ENCODE data around the gene LENG8.

Gene LENG8

GRCh38 chr19:54448774-54449700 is at the start of gene LENG8:
TSS of gene LENG8 (plus strand) at chr19:54449199. CDS start at chr19:54451345, 2,146 bp downstream.
- peak; percentile 94 for DNase-seq

- no peak for DNase-seq
These were observed 48.1 kb upstream of the LENG8 start for GRCh38 chr19:54400913-54401312.

- no peak for DNase-seq
These were observed 45.9 kb upstream of the LENG8 start for GRCh38 chr19:54403054-54403453.

- DNase-seq = no peak
These were observed 43.4 kb upstream of the LENG8 start for GRCh38 chr19:54405628-54406027.

- DNase-seq = no peak
These were observed 41.2 kb upstream of the LENG8 start for GRCh38 chr19:54407780-54408179.

GRCh38 chr19:54408456-54409026 is 40.5 kb upstream of the LENG8 start:
- no peak for DNase-seq

GRCh38 chr19:54411033-54411432 is 38.0 kb upstream of the LENG8 start:
- no peak for DNase-seq

- no peak for DNase-seq
These were observed 36.1 kb upstream of the LENG8 start for GRCh38 chr19:54412877-54413276.

GRCh38 chr19:54414156-54414555 is 34.8 kb upstream of the LENG8 start:
- DNase-seq = no peak

- peak; percentile 54 for DNase-seq
These were observed 33.6 kb upstream of the LENG8 start, which contains the start of gene TTYH1 for GRCh38 chr19:54415208-54415900. TSS of gene TTYH1 (plus strand) at chr19:54415464. CDS start at chr19:54415553, 89 bp downstream.

GRCh38 chr19:54415901-54416673 is 32.9 kb upstream of the LENG8 start:
- DNase-seq = no peak

GRCh38 chr19:54416695-54417491 is 32.1 kb upstream of the LENG8 start:
- DNase-seq = no peak

GRCh38 chr19:54418030-54418929 is 30.7 kb upstream of the LENG8 start:
- DNase-seq = no peak

- DNase-seq = no peak
These were observed 29.8 kb upstream of the LENG8 start for GRCh38 chr19:54418930-54419800.

- no peak for DNase-seq
These were observed 29.0 kb upstream of the LENG8 start for GRCh38 chr19:54420068-54420382.

- no peak for DNase-seq
These were observed 28.4 kb upstream of the LENG8 start for GRCh38 chr19:54420383-54421168.

GRCh38 chr19:54421169-54421516 is 27.9 kb upstream of the LENG8 start:
- no peak for DNase-seq

- no peak for DNase-seq
These were observed 27.5 kb upstream of the LENG8 start for GRCh38 chr19:54421521-54421920.

- no peak for DNase-seq
These were observed 26.9 kb upstream of the LENG8 start for GRCh38 chr19:54422136-54422535.

Measured in stimulated activated CD4-positive, alpha-beta T cell treated with anti-CD3 and anti-CD28 coated beads, Interleukin-4, amount 100 ng/mL, for 1 hour (primary cell).